Measurements from ENCODE around the gene NPIPB2. TPM values are rescaled to one million over a fixed set of nuclear protein-coding genes. Genes with fewer than 3 reads are reported as not detected.

Gene NPIPB2
- total and polyA plus RNA-seq, 2 of the 8 experiments (the other 6 are each of a cell fraction or from before 2014, with no cell fraction given), result 7.5 to 8.3 TPM

GRCh38 chr16:11964761-11965551 lies 23.1 kb upstream of the NPIPB2 start, which contains the start of gene TNFRSF17:
TNFRSF17 (plus strand) TSS chr16:11965210; CDS start chr16:11965325, 115 bp downstream.
- H2BK5ac ChIP-seq (ENCODE audit: low read depth, low read length), result no peak within 1 kb of the TSS
- no peak within 1 kb of the TSS for H3K4me2 ChIP-seq (ENCODE audit: insufficient read depth in 1 of 2, low read depth in 2 of 2, low read length in 2 of 2)
- H3K56ac ChIP-seq (replicated peaks; ENCODE audit: insufficient read length, low read depth, low read length), result no peak within 1 kb of the TSS
- H3K27ac ChIP-seq (ENCODE audit: low read depth, low read length), result no peak within 1 kb of the TSS
- H2BK12ac ChIP-seq (ENCODE audit: low read depth, low read length), result no peak within 1 kb of the TSS
- peak within 1 kb of the TSS; percentile 67; the same call in 1 of the 2 replicates for H2AFZ ChIP-seq (ENCODE audit: low read length)
- H2BK15ac ChIP-seq (ENCODE audit: low read length), result no peak within 1 kb of the TSS
- no peak within 1 kb of the TSS for H2BK120ac ChIP-seq (replicated peaks; ENCODE audit: low read depth, low read length)
- no peak within 1 kb of the TSS for H3K14ac ChIP-seq (ENCODE audit: insufficient read length)
- DNase-seq (ENCODE audit: low read depth in 1 of 2, low spot score in 2 of 2), result no peak
- no peak within 1 kb of the TSS for H3K4me3 ChIP-seq (ENCODE audit: extremely low read depth in 1 of 4, insufficient read depth in 2 of 4, low read depth in 3 of 4, low read length in 4 of 4)
- no peak within 1 kb of the TSS for H2AK5ac ChIP-seq (ENCODE audit: low read depth, low read length)
- no peak within 1 kb of the TSS for H3K4ac ChIP-seq (replicated peaks; ENCODE audit: insufficient read length, low read depth, low read length)
- no peaks in the 10 kb centered on the region for H3K23me2 ChIP-seq (ENCODE audit: low read depth, low read length)
- no peaks in the 10 kb centered on the region for H3K36me3 ChIP-seq (ENCODE audit: control insufficient read depth in 2 of 4, insufficient read depth in 4 of 4, low read length in 3 of 4)
- H3K9ac ChIP-seq (replicated peaks in 1 of 4; ENCODE audit: extremely low read depth in 1 of 4, low read depth in 3 of 4, low read length in 3 of 4), result no peak within 1 kb of the TSS
- ChIA-PET CTCF (ENCODE audit: partially characterized antibody) (interaction anchor here (1.1 to 3.2 kb wide), 3 partner anchors 16 to 103 kb away, joined by 4 to 12 read pairs (median 8); no protein-coding TSS in a partner anchor), POLR2A (ENCODE audit: partially characterized antibody) (no interaction called here)
- H3K9me3 ChIP-seq (ENCODE audit: insufficient read depth in 2 of 2, low read depth in 1 of 2, low read length in 1 of 2), result no peaks in the 10 kb centered on the region
- FAIRE-seq, result no peak
- H4K8ac ChIP-seq (ENCODE audit: extremely low read depth, insufficient read depth, low read length), result no peak within 1 kb of the TSS
- 79% methylated on average over 9 of the region's 9 CpGs; no CpG with 5 or more reads in 1 of the 2 experiments for WGBS, 2 experiments (ENCODE audit: extremely low coverage in 1 of 2, insufficient coverage in 1 of 2, insufficient read length in 1 of 2, insufficient replicate concordance in 2 of 2, low coverage in 1 of 2, low lambda C conversion rate in 2 of 2, missing lambda C conversion rate in 1 of 2)
- no peaks in the 10 kb centered on the region for H3K27me3 ChIP-seq (replicated peaks in 1 of 4; ENCODE audit: control insufficient read depth in 3 of 4, extremely low read depth in 1 of 4, insufficient read depth in 3 of 4, low read length in 3 of 4)
- peaks cover 0 to 2% of the 10 kb centered on the region in 2 experiments for H4K20me1 ChIP-seq (replicated peaks in 1 of 2; ENCODE audit: control insufficient read depth in 1 of 2, insufficient read depth in 2 of 2, low read length in 2 of 2)
- no peaks in the 10 kb centered on the region for H3K79me1 ChIP-seq (ENCODE audit: low read depth, low read length)
- peak within 1 kb of the TSS; percentile 55 for H4K91ac ChIP-seq (replicated peaks; ENCODE audit: insufficient read length, low read length)
- H3K79me2 ChIP-seq (ENCODE audit: control insufficient read depth in 1 of 2, insufficient read depth in 2 of 2, low read length in 2 of 2), result no peaks in the 10 kb centered on the region
- H2BK20ac ChIP-seq (ENCODE audit: low read length), result no peak within 1 kb of the TSS
- H3K23ac ChIP-seq (ENCODE audit: insufficient read length), result no peak within 1 kb of the TSS
- no peaks in the 10 kb centered on the region for H3K4me1 ChIP-seq (replicated peaks in 1 of 4; ENCODE audit: control insufficient read depth in 3 of 4, insufficient read depth in 4 of 4, low read length in 3 of 4)
- no peak within 1 kb of the TSS for H3K18ac ChIP-seq (ENCODE audit: extremely low read depth, low read length)
- H4K5ac ChIP-seq (ENCODE audit: insufficient read length, low read depth, low read length), result no peak within 1 kb of the TSS
- TF ChIP-seq HDAC6 (IDR thresholded peaks at IDR 0.05; ENCODE audit: low read depth, low read length) (no peak), SIN3A (conservative IDR thresholded peaks at IDR 0.05 in 1 of 2, IDR thresholded peaks at IDR 0.05 in 1 of 2; ENCODE audit: low read depth in 1 of 2, low read length in 2 of 2) (no peak), FOSL1 (IDR thresholded peaks at IDR 0.05; ENCODE audit: insufficient read depth, low read depth, low read length) (no peak), EP300 (IDR thresholded peaks at IDR 0.05; ENCODE audit: borderline replicate concordance in 1 of 2, low read depth in 2 of 2, low read length in 2 of 2) (no peak), SIX5 (IDR thresholded peaks at IDR 0.05; ENCODE audit: low read depth, low read length) (no peak), KDM1A (IDR thresholded peaks at IDR 0.05; ENCODE audit: borderline replicate concordance, low read length) (no peak), GABPA (IDR thresholded peaks at IDR 0.05; ENCODE audit: borderline replicate concordance, insufficient read depth, low read length) (no peak), SIRT6 (IDR thresholded peaks at IDR 0.05; ENCODE audit: low read length) (no peak), BACH1 (IDR thresholded peaks at IDR 0.05; ENCODE audit: low read length) (no peak), SP4 (IDR thresholded peaks at IDR 0.05; ENCODE audit: low read length) (no peak)

All from H1 (cell line).